ENCODE data around the gene NECTIN2. TPM values are rescaled to one million over a fixed set of nuclear protein-coding genes. Genes with fewer than 3 reads are reported as not detected.

Gene NECTIN2
- polyA plus RNA-seq, 3 donors, result 5.6 to 18.2 (median 9.3) TPM

GRCh38 chr19:44893332-44894051, 47.4 kb downstream of the NECTIN2 start:
- intact Hi-C loops (cut with micrococcal nuclease), result no loop called here
- no peaks in the 10 kb centered on the region for H3K27me3 Mint-ChIP-seq (ENCODE audit: low read depth in 3 of 3)
- DNase-seq, result no peak
- Histone ChIP-seq H3K4me2 (replicated peaks; ENCODE audit: extremely low read depth, low read length, poor library complexity, severe bottlenecking) (no peak overlapping the region), H3K4me3 (replicated peaks in 1 of 3; ENCODE audit: low read depth in 2 of 3, low read length in 3 of 3) (no peak overlapping the region), H3K9ac (ENCODE audit: insufficient read depth, low read length, poor library complexity, severe bottlenecking) (no peak overlapping the region), H4K20me1 (ENCODE audit: insufficient read depth, low read length) (peaks cover 14% of the 10 kb centered on the region), H3K27me3 (ENCODE audit: control insufficient read depth in 2 of 2, insufficient read depth in 2 of 2, low read length in 2 of 2) (no peaks in the 10 kb centered on the region), H3K36me3 (replicated peaks in 1 of 2; ENCODE audit: control insufficient read depth in 1 of 2, insufficient read depth in 2 of 2, low read length in 2 of 2) (peaks cover 51 to 57% of the 10 kb centered on the region in 2 donors), H2AFZ (ENCODE audit: insufficient read depth, low read depth, low read length, poor library complexity, severe bottlenecking) (no peak overlapping the region), H3K9me3 (replicated peaks in 1 of 2; ENCODE audit: control insufficient read depth in 1 of 2, insufficient read depth in 1 of 2, low read length in 2 of 2) (no peaks in the 10 kb centered on the region), H3K27ac (ENCODE audit: low read depth in 1 of 2, low read length in 2 of 2) (no peak overlapping the region), H3K4me1 (ENCODE audit: control insufficient read depth in 1 of 2, insufficient read depth in 2 of 2, low read length in 2 of 2) (peaks cover 20 to 25% of the 10 kb centered on the region in 2 donors), H3K79me2 (ENCODE audit: insufficient read depth, low read length) (peaks cover 22% of the 10 kb centered on the region)
- peaks cover 24% of the 10 kb centered on the region for H3K4me1 Mint-ChIP-seq
- peaks cover 53 to 59% of the 10 kb centered on the region in 2 donors for H3K36me3 Mint-ChIP-seq
- WGBS (ENCODE audit: insufficient coverage), result 95% methylated on average over 13 of the region's 18 CpGs
- H3K9me3 Mint-ChIP-seq, result peaks cover 0 to 2% (median 0%) of the 10 kb centered on the region in 7 donors
- no peak for TF ChIP-seq CTCF (IDR thresholded peaks at IDR 0.05)
- H3K27ac Mint-ChIP-seq, result peak overlapping the region in 4 of 7 donors; percentile 37 to 58 (median 45)
- H3K4me3 Mint-ChIP-seq, result no peak overlapping the region

GRCh38 chr19:44894052-44894400, 47.9 kb downstream of the NECTIN2 start:
- Mint-ChIP-seq H3K27me3 (ENCODE audit: low read depth in 3 of 3) (no peaks in the 10 kb centered on the region), H3K4me1 (peaks cover 24% of the 10 kb centered on the region), H3K9me3 (peaks cover 0 to 2% (median 0%) of the 10 kb centered on the region in 7 donors), H3K4me3 (no peak overlapping the region), H3K27ac (peak overlapping the region in 3 of 7 donors; percentile 2 to 37 (median 5)), H3K36me3 (peaks cover 53 to 60% of the 10 kb centered on the region in 2 donors)
- Histone ChIP-seq H3K9ac (ENCODE audit: insufficient read depth, low read length, poor library complexity, severe bottlenecking) (no peak overlapping the region), H4K20me1 (ENCODE audit: insufficient read depth, low read length) (peaks cover 14% of the 10 kb centered on the region), H3K4me2 (replicated peaks; ENCODE audit: extremely low read depth, low read length, poor library complexity, severe bottlenecking) (no peak overlapping the region), H3K36me3 (replicated peaks in 1 of 2; ENCODE audit: control insufficient read depth in 1 of 2, insufficient read depth in 2 of 2, low read length in 2 of 2) (peaks cover 51 to 57% of the 10 kb centered on the region in 2 donors), H3K27ac (ENCODE audit: low read depth in 1 of 2, low read length in 2 of 2) (no peak overlapping the region), H3K9me3 (replicated peaks in 1 of 2; ENCODE audit: control insufficient read depth in 1 of 2, insufficient read depth in 1 of 2, low read length in 2 of 2) (no peaks in the 10 kb centered on the region), H3K79me2 (ENCODE audit: insufficient read depth, low read length) (peaks cover 22% of the 10 kb centered on the region), H3K4me1 (ENCODE audit: control insufficient read depth in 1 of 2, insufficient read depth in 2 of 2, low read length in 2 of 2) (peaks cover 20 to 25% of the 10 kb centered on the region in 2 donors), H2AFZ (ENCODE audit: insufficient read depth, low read depth, low read length, poor library complexity, severe bottlenecking) (no peak overlapping the region), H3K4me3 (replicated peaks in 1 of 3; ENCODE audit: low read depth in 2 of 3, low read length in 3 of 3) (no peak overlapping the region), H3K27me3 (ENCODE audit: control insufficient read depth in 2 of 2, insufficient read depth in 2 of 2, low read length in 2 of 2) (no peaks in the 10 kb centered on the region)
- DNase-seq, result no peak
- 100% methylated on average over 1 of the region's 6 CpGs for WGBS (ENCODE audit: insufficient coverage)
- no peak for TF ChIP-seq CTCF (IDR thresholded peaks at IDR 0.05)
- intact Hi-C loops (cut with micrococcal nuclease), result no loop called here

Data from CD14-positive monocyte (primary cell).